A673 (cell line): ENCODE data around the gene THOP1. TPM values are rescaled to one million over a fixed set of nuclear protein-coding genes. Genes with fewer than 3 reads are reported as not detected.

Source experiments
- BruUV-seq: library from RNA; stranded (reverse); fragments of 400-500 nt; replicated peaks from 2 replicates; lab custom pipeline; 2021; lab: Mats Ljungman, UMichigan
- CTCF ChIA-PET: fragments of 300-600 bp; sonication (Branson Sonifier 250); formaldehyde crosslinking; loops from one replicate; lab custom pipeline; 2022; ENCODE audit warnings: antibody characterized with exemption; lab: Charles Lee
- POLR2A ChIA-PET: fragments of 300-600 bp; sonication (Branson Sonifier 250); formaldehyde crosslinking; loops from one replicate; lab custom pipeline; 2022; ENCODE audit warnings: antibody characterized with exemption; ENCODE audit not compliant: low non-redundant PET; lab: Charles Lee
- DNase-seq: peaks from one replicate; pipeline ENCODE4 v3.0.0-alpha.2; 2015; ENCODE audit warnings: low spot score
- H3K27ac ChIP-seq: fragments of 200-600 bp; sonication (generic); 2 replicates; pipeline ENCODE4 v1.5.1; 2016; ENCODE audit warnings: mixed run types, low read depth, mild to moderate bottlenecking, mixed read lengths, antibody characterized with exemption, low read length; ENCODE audit not compliant: poor library complexity, severe bottlenecking
- H3K27me3 ChIP-seq: fragments of 200-600 bp; sonication (generic); replicated peaks from 2 replicates; pipeline ENCODE4 v1.6.1; 2017; ENCODE audit warnings: mixed run types, low read depth, mild to moderate bottlenecking, mixed read lengths, antibody characterized with exemption, low read length; ENCODE audit not compliant: insufficient read depth, poor library complexity
- H3K36me3 ChIP-seq: fragments of 200-600 bp; sonication (generic); 2 replicates; pipeline ENCODE4 v1.6.1; 2016; ENCODE audit warnings: mixed run types, mild to moderate bottlenecking, mixed read lengths, antibody characterized with exemption, low read length; ENCODE audit not compliant: insufficient read depth, poor library complexity, severe bottlenecking
- H3K4me1 ChIP-seq: fragments of 200-600 bp; sonication (generic); 2 replicates; pipeline ENCODE4 v1.6.1; 2017; ENCODE audit warnings: mixed run types, mild to moderate bottlenecking, mixed read lengths, antibody characterized with exemption, low read length; ENCODE audit not compliant: insufficient read depth, poor library complexity, severe bottlenecking
- H3K4me3 ChIP-seq: fragments of 200-600 bp; sonication (generic); 2 replicates; pipeline ENCODE4 v1.5.1; 2016; ENCODE audit warnings: low read depth, mixed run types, mild to moderate bottlenecking, mixed read lengths, low read length; ENCODE audit not compliant: poor library complexity, severe bottlenecking
- H3K9me3 ChIP-seq: fragments of 200-600 bp; sonication (generic); 2 replicates; pipeline ENCODE4 v1.6.1; 2016; ENCODE audit warnings: mixed run types, low read depth, mild to moderate bottlenecking, mixed read lengths, antibody characterized with exemption, low read length; ENCODE audit not compliant: poor library complexity, severe bottlenecking
- EZH2 ChIP-seq: fragments of 200-600 bp; sonication (generic); IDR thresholded peaks from 2 replicates; pipeline ENCODE4 v1.6.1; 2017; ENCODE audit warnings: borderline replicate concordance, low read depth, mild to moderate bottlenecking, mixed read lengths, antibody characterized with exemption, low read length; ENCODE audit not compliant: poor library complexity, severe bottlenecking
- intact Hi-C: fragments of 100-400 bp; cut with micrococcal nuclease; formaldehyde crosslinking; loops from one replicate; pipeline ENCODE4 v1.10.0; 2022; ENCODE audit not compliant: unreplicated experiment
- total RNA-seq: library from RNA; stranded (reverse); gene quantifications from 2 replicates; pipeline ENCODE4 v1.2.3, GENCODE V29; 2021
- TF ChIP-seq, protein P1 (sequence below): fragments of 300-800, 200-600 bp; sonication (generic); conservative IDR thresholded peaks from 2 replicates; pipeline ENCODE4 v1.5.1; 2017; ENCODE audit warnings: low read depth, mild to moderate bottlenecking, antibody characterized with exemption, low read length, moderate library complexity, mixed read lengths

THOP1 gene
- total RNA-seq, 1 experiment from 2014 or later, result 186 TPM

DNA sequence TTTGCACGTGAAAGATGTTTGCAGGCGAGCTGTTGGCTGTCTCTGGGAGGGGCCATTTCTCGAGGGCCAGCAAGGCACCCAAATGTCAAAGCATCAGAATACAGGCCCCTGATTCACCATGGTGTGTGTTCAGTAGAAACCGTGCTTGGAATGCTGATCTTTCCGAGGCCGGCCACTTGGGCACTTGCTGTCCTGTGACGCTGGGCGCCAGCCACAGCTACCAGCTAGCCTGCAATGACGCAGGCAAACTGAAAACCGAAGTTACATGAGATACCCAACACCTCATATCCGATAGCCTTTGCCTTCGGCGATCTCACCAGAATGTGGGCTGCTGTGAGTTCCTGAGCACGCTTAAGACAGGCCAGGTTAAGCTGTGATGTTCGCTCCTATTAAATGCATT lies 12.0 kb downstream of the THOP1 start:
- Histone ChIP-seq H3K36me3 (peaks cover 50% of the 10 kb centered on the region), H3K27me3 (no peaks in the 10 kb centered on the region), H3K4me1 (no peaks in the 10 kb centered on the region), H3K9me3 (no peaks in the 10 kb centered on the region), H3K27ac (no peak overlapping the region), H3K4me3 (no peak overlapping the region)
- BruUV-seq, result no TSS peak
- DNase-seq, result no peak
- ChIA-PET CTCF (no interaction called here), POLR2A (no interaction called here)
- intact Hi-C loops, result no loop called here
- TF ChIP-seq EZH2, result no peak
- TF ChIP-seq, protein P1, sequence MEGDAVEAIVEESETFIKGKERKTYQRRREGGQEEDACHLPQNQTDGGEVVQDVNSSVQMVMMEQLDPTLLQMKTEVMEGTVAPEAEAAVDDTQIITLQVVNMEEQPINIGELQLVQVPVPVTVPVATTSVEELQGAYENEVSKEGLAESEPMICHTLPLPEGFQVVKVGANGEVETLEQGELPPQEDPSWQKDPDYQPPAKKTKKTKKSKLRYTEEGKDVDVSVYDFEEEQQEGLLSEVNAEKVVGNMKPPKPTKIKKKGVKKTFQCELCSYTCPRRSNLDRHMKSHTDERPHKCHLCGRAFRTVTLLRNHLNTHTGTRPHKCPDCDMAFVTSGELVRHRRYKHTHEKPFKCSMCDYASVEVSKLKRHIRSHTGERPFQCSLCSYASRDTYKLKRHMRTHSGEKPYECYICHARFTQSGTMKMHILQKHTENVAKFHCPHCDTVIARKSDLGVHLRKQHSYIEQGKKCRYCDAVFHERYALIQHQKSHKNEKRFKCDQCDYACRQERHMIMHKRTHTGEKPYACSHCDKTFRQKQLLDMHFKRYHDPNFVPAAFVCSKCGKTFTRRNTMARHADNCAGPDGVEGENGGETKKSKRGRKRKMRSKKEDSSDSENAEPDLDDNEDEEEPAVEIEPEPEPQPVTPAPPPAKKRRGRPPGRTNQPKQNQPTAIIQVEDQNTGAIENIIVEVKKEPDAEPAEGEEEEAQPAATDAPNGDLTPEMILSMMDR, result no peak

DNA sequence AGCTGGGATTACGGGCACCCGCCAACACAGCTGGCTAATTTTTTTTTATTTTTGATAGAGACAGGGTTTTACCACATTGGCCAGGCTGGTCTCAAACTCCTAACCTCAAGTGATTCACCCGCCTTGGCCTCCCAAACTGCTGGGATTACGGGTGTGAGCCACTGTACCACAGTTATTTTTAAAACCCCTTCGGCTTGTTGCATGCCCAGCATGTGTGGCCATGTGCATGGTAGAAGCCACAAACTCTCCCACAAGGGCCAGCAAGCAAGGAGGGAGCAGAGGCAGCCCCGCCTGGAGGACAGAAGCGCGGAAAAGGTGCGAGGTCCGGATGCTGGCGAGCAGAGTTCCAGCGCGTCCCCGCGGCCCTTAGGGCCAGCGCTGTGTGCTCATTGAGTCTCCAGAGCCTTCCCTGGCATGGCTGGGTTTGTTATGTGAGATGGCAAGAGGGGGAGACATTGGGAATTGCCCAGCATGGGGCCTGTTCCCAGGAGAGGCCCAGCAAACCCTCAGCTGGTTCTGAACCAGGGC lies 12.9 kb downstream of the THOP1 start:
- no peaks in the 10 kb centered on the region for H3K9me3 ChIP-seq
- H3K27ac ChIP-seq, result no peak overlapping the region
- no peaks in the 10 kb centered on the region for H3K27me3 ChIP-seq
- intact Hi-C loops, result no loop called here
- BruUV-seq, result no TSS peak
- no peaks in the 10 kb centered on the region for H3K4me1 ChIP-seq
- no peak for TF ChIP-seq EZH2
- TF ChIP-seq, protein P1, result no peak
- H3K36me3 ChIP-seq, result peaks cover 57% of the 10 kb centered on the region
- ChIA-PET CTCF (no interaction called here), POLR2A (no interaction called here)
- no peak for DNase-seq
- no peak overlapping the region for H3K4me3 ChIP-seq

DNA sequence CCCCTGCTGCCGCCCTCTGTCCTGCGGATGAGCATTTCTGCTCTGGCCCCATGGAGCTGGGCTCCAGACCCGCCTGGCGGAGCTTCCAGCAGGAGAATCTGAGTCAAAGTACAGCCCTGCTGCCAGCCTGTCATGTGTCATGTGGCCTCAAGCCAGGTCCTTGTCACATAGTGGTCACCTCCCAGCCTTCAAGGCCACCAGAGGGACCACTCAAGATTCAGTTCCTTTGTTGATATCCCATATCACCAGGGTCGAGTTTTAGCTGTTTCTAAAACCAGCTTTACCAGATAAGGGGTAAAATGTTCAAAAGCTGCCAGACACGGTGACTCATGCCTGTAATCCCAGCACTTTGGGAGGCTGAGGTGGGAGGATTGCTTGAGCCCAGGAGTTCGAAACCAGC lies 13.4 kb downstream of the THOP1 start:
- ChIA-PET CTCF (no interaction called here), POLR2A (no interaction called here)
- H3K27ac ChIP-seq, result no peak overlapping the region
- no peak for DNase-seq
- H3K9me3 ChIP-seq, result no peaks in the 10 kb centered on the region
- H3K4me3 ChIP-seq, result no peak overlapping the region
- peaks cover under 1% of the 10 kb centered on the region for H3K4me1 ChIP-seq
- no peaks in the 10 kb centered on the region for H3K27me3 ChIP-seq
- H3K36me3 ChIP-seq, result peaks cover 57% of the 10 kb centered on the region
- intact Hi-C loops, result no loop called here
- no peak for TF ChIP-seq EZH2
- TF ChIP-seq, protein P1, result no peak
- no TSS peak for BruUV-seq
